ENCODE data around the gene GABBR2.

- no peak for TF ChIP-seq CTCF (IDR thresholded peaks at IDR 0.05)
- TF ChIP-seq REST (IDR thresholded peaks at IDR 0.05; ENCODE audit: insufficient read depth in 1 of 2, low read depth in 2 of 2, low read length in 1 of 2): no peak
These were observed 131.3 kb downstream of the GABBR2 start for GRCh38 chr9:98577446-98577845.
